Measurements from ENCODE around the gene CAB39L. TPM values are rescaled to one million over a fixed set of nuclear protein-coding genes. Genes with fewer than 3 reads are reported as not detected.

The CAB39L gene
- total RNA-seq, 1 donor from 2014 or later: 6.8 TPM

- Histone ChIP-seq H3K9ac (ENCODE audit: low read depth in 1 of 3, low read length in 3 of 3) (no peak overlapping the region), H3K9me3 (ENCODE audit: control insufficient read depth in 3 of 3, low read length in 3 of 3) (no peaks in the 10 kb centered on the region), H3K36me3 (ENCODE audit: control insufficient read depth in 3 of 3, insufficient read depth in 3 of 3, low read length in 3 of 3) (peaks cover 0 to 6% (median 2%) of the 10 kb centered on the region in 3 donors), H3K4me1 (ENCODE audit: control insufficient read depth in 3 of 3, insufficient read depth in 3 of 3, low read length in 3 of 3) (no peaks in the 10 kb centered on the region), H3K4me3 (ENCODE audit: low read length in 3 of 3) (no peak overlapping the region), H3K27ac (ENCODE audit: low read depth, low read length) (no peak overlapping the region), H3K27me3 (ENCODE audit: control insufficient read depth in 3 of 3, insufficient read depth in 3 of 3, low read length in 3 of 3) (no peaks in the 10 kb centered on the region)
Measured at GRCh38 chr13:49424011-49424560, 19.8 kb downstream of the CAB39L start.

- Histone ChIP-seq H3K9ac (ENCODE audit: low read depth in 1 of 3, low read length in 3 of 3) (no peak overlapping the region), H3K9me3 (ENCODE audit: control insufficient read depth in 3 of 3, low read length in 3 of 3) (no peaks in the 10 kb centered on the region), H3K27me3 (ENCODE audit: control insufficient read depth in 3 of 3, insufficient read depth in 3 of 3, low read length in 3 of 3) (no peaks in the 10 kb centered on the region), H3K36me3 (ENCODE audit: control insufficient read depth in 3 of 3, insufficient read depth in 3 of 3, low read length in 3 of 3) (peaks cover 0 to 2% (median 0%) of the 10 kb centered on the region in 3 donors), H3K4me3 (ENCODE audit: low read length in 3 of 3) (no peak overlapping the region), H3K4me1 (ENCODE audit: control insufficient read depth in 3 of 3, insufficient read depth in 3 of 3, low read length in 3 of 3) (no peaks in the 10 kb centered on the region), H3K27ac (ENCODE audit: low read depth, low read length) (no peak overlapping the region)
Measured at GRCh38 chr13:49421391-49421790, 22.5 kb downstream of the CAB39L start.

- Histone ChIP-seq H3K27ac (ENCODE audit: low read depth, low read length) (no peak overlapping the region), H3K9ac (ENCODE audit: low read depth in 1 of 3, low read length in 3 of 3) (no peak overlapping the region), H3K4me1 (ENCODE audit: control insufficient read depth in 3 of 3, insufficient read depth in 3 of 3, low read length in 3 of 3) (no peaks in the 10 kb centered on the region), H3K27me3 (ENCODE audit: control insufficient read depth in 3 of 3, insufficient read depth in 3 of 3, low read length in 3 of 3) (no peaks in the 10 kb centered on the region), H3K9me3 (ENCODE audit: control insufficient read depth in 3 of 3, low read length in 3 of 3) (no peaks in the 10 kb centered on the region), H3K4me3 (ENCODE audit: low read length in 3 of 3) (no peak overlapping the region), H3K36me3 (ENCODE audit: control insufficient read depth in 3 of 3, insufficient read depth in 3 of 3, low read length in 3 of 3) (peaks cover 0 to 2% (median 0%) of the 10 kb centered on the region in 3 donors)
Measured at GRCh38 chr13:49419276-49419675, 24.6 kb downstream of the CAB39L start.

- Histone ChIP-seq H3K27me3 (ENCODE audit: control insufficient read depth in 3 of 3, insufficient read depth in 3 of 3, low read length in 3 of 3) (no peaks in the 10 kb centered on the region), H3K27ac (ENCODE audit: low read depth, low read length) (no peak overlapping the region), H3K4me1 (ENCODE audit: control insufficient read depth in 3 of 3, insufficient read depth in 3 of 3, low read length in 3 of 3) (no peaks in the 10 kb centered on the region), H3K4me3 (ENCODE audit: low read length in 3 of 3) (no peak overlapping the region), H3K36me3 (ENCODE audit: control insufficient read depth in 3 of 3, insufficient read depth in 3 of 3, low read length in 3 of 3) (no peaks in the 10 kb centered on the region), H3K9me3 (ENCODE audit: control insufficient read depth in 3 of 3, low read length in 3 of 3) (no peaks in the 10 kb centered on the region), H3K9ac (ENCODE audit: low read depth in 1 of 3, low read length in 3 of 3) (no peak overlapping the region)
Measured at GRCh38 chr13:49418206-49418605, 25.7 kb downstream of the CAB39L start.

GRCh38 chr13:49417161-49417560 lies 26.7 kb downstream of the CAB39L start:
- no peak overlapping the region for H3K9ac ChIP-seq (ENCODE audit: low read depth in 1 of 3, low read length in 3 of 3)
- no peaks in the 10 kb centered on the region for H3K36me3 ChIP-seq (ENCODE audit: control insufficient read depth in 3 of 3, insufficient read depth in 3 of 3, low read length in 3 of 3)
- no peaks in the 10 kb centered on the region for H3K4me1 ChIP-seq (ENCODE audit: control insufficient read depth in 3 of 3, insufficient read depth in 3 of 3, low read length in 3 of 3)
- H3K27ac ChIP-seq (ENCODE audit: low read depth, low read length): no peak overlapping the region
- H3K9me3 ChIP-seq (ENCODE audit: control insufficient read depth in 3 of 3, low read length in 3 of 3): no peaks in the 10 kb centered on the region
- H3K4me3 ChIP-seq (ENCODE audit: low read length in 3 of 3): no peak overlapping the region
- no peaks in the 10 kb centered on the region for H3K27me3 ChIP-seq (ENCODE audit: control insufficient read depth in 3 of 3, insufficient read depth in 3 of 3, low read length in 3 of 3)

GRCh38 chr13:49412749-49413148 lies 31.1 kb downstream of the CAB39L start:
- H3K4me3 ChIP-seq (ENCODE audit: low read length in 3 of 3): no peak overlapping the region
- H3K9ac ChIP-seq (ENCODE audit: low read depth in 1 of 3, low read length in 3 of 3): no peak overlapping the region
- H3K27me3 ChIP-seq (ENCODE audit: control insufficient read depth in 3 of 3, insufficient read depth in 3 of 3, low read length in 3 of 3): no peaks in the 10 kb centered on the region
- H3K27ac ChIP-seq (ENCODE audit: low read depth, low read length): no peak overlapping the region
- no peaks in the 10 kb centered on the region for H3K9me3 ChIP-seq (ENCODE audit: control insufficient read depth in 3 of 3, low read length in 3 of 3)
- H3K4me1 ChIP-seq (ENCODE audit: control insufficient read depth in 3 of 3, insufficient read depth in 3 of 3, low read length in 3 of 3): no peaks in the 10 kb centered on the region
- H3K36me3 ChIP-seq (ENCODE audit: control insufficient read depth in 3 of 3, insufficient read depth in 3 of 3, low read length in 3 of 3): no peaks in the 10 kb centered on the region

GRCh38 chr13:49411353-49411752 lies 32.5 kb downstream of the CAB39L start:
- no peaks in the 10 kb centered on the region for H3K9me3 ChIP-seq (ENCODE audit: control insufficient read depth in 3 of 3, low read length in 3 of 3)
- H3K4me1 ChIP-seq (ENCODE audit: control insufficient read depth in 3 of 3, insufficient read depth in 3 of 3, low read length in 3 of 3): no peaks in the 10 kb centered on the region
- H3K36me3 ChIP-seq (ENCODE audit: control insufficient read depth in 3 of 3, insufficient read depth in 3 of 3, low read length in 3 of 3): no peaks in the 10 kb centered on the region

GRCh38 chr13:49410477-49410876 lies 33.4 kb downstream of the CAB39L start:
- H3K9ac ChIP-seq (ENCODE audit: low read depth in 1 of 3, low read length in 3 of 3): peak overlapping the region in 1 of 3 donors; percentile 47
- no peak overlapping the region for H3K27ac ChIP-seq (ENCODE audit: low read depth, low read length)
- no peak overlapping the region for H3K4me3 ChIP-seq (ENCODE audit: low read length in 3 of 3)
- H3K9me3 ChIP-seq (ENCODE audit: control insufficient read depth in 3 of 3, low read length in 3 of 3): no peaks in the 10 kb centered on the region
- no peaks in the 10 kb centered on the region for H3K36me3 ChIP-seq (ENCODE audit: control insufficient read depth in 3 of 3, insufficient read depth in 3 of 3, low read length in 3 of 3)
- no peaks in the 10 kb centered on the region for H3K27me3 ChIP-seq (ENCODE audit: control insufficient read depth in 3 of 3, insufficient read depth in 3 of 3, low read length in 3 of 3)
- no peaks in the 10 kb centered on the region for H3K4me1 ChIP-seq (ENCODE audit: control insufficient read depth in 3 of 3, insufficient read depth in 3 of 3, low read length in 3 of 3)

More at GRCh38 chr13:49411353-49411752, 32.5 kb downstream of the CAB39L start:
- Histone ChIP-seq H3K4me3 (ENCODE audit: low read length in 3 of 3) (no peak overlapping the region), H3K9ac (ENCODE audit: low read depth in 1 of 3, low read length in 3 of 3) (no peak overlapping the region), H3K27me3 (ENCODE audit: control insufficient read depth in 3 of 3, insufficient read depth in 3 of 3, low read length in 3 of 3) (no peaks in the 10 kb centered on the region), H3K27ac (ENCODE audit: low read depth, low read length) (no peak overlapping the region)

- H3K9ac ChIP-seq (ENCODE audit: low read depth in 1 of 3, low read length in 3 of 3): no peak overlapping the region
- no peak overlapping the region for H3K4me3 ChIP-seq (ENCODE audit: low read length in 3 of 3)
- peaks cover 0 to 1% (median 0%) of the 10 kb centered on the region in 3 donors for H3K9me3 ChIP-seq (ENCODE audit: control insufficient read depth in 3 of 3, low read length in 3 of 3)
- H3K4me1 ChIP-seq (ENCODE audit: control insufficient read depth in 3 of 3, insufficient read depth in 3 of 3, low read length in 3 of 3): no peaks in the 10 kb centered on the region
- no peak overlapping the region for H3K27ac ChIP-seq (ENCODE audit: low read depth, low read length)
- H3K27me3 ChIP-seq (ENCODE audit: control insufficient read depth in 3 of 3, insufficient read depth in 3 of 3, low read length in 3 of 3): no peaks in the 10 kb centered on the region
- H3K36me3 ChIP-seq (ENCODE audit: control insufficient read depth in 3 of 3, insufficient read depth in 3 of 3, low read length in 3 of 3): no peaks in the 10 kb centered on the region
Measured at GRCh38 chr13:49410006-49410405, 33.9 kb downstream of the CAB39L start.

- H3K36me3 ChIP-seq (ENCODE audit: control insufficient read depth in 3 of 3, insufficient read depth in 3 of 3, low read length in 3 of 3): no peaks in the 10 kb centered on the region
- no peaks in the 10 kb centered on the region for H3K4me1 ChIP-seq (ENCODE audit: control insufficient read depth in 3 of 3, insufficient read depth in 3 of 3, low read length in 3 of 3)
- H3K9ac ChIP-seq (ENCODE audit: low read depth in 1 of 3, low read length in 3 of 3): no peak overlapping the region
- H3K27me3 ChIP-seq (ENCODE audit: control insufficient read depth in 3 of 3, insufficient read depth in 3 of 3, low read length in 3 of 3): no peaks in the 10 kb centered on the region
- H3K27ac ChIP-seq (ENCODE audit: low read depth, low read length): no peak overlapping the region
- no peak overlapping the region for H3K4me3 ChIP-seq (ENCODE audit: low read length in 3 of 3)
- H3K9me3 ChIP-seq (ENCODE audit: control insufficient read depth in 3 of 3, low read length in 3 of 3): peaks cover 0 to 4% (median 3%) of the 10 kb centered on the region in 3 donors
Measured at GRCh38 chr13:49409008-49409407, 34.9 kb downstream of the CAB39L start.
